GM23338 (cell line): ENCODE results near the gene GRIN1. TPM values are rescaled to one million over a fixed set of nuclear protein-coding genes. Genes with fewer than 3 reads are reported as not detected.

Source experiments
- ATAC-seq: fragments of 200-7000 bp; cut with Tn5 transposase; 3 replicates; pipeline ENCODE4 v1.9.1; 2020
- DNase-seq: peaks from one replicate; pipeline ENCODE4 v3.0.0-alpha.2; 2015; ENCODE audit warnings: low spot score
- H2AFZ ChIP-seq: fragments of 200-600 bp; sonication (generic); 2 replicates; pipeline ENCODE4 v1.8.0; 2016; ENCODE audit warnings: antibody characterized with exemption, mild to moderate bottlenecking, moderate library complexity
- H3F3A ChIP-seq: fragments of 200-600 bp; sonication (generic); replicated peaks from 2 replicates; pipeline ENCODE4 v1.8.0; 2017; ENCODE audit warnings: antibody characterized with exemption, mixed run types, low read depth
- H3K27ac ChIP-seq: fragments of 200-600 bp; sonication (generic); 2 replicates; pipeline ENCODE4 v1.6.1; 2016; ENCODE audit warnings: low read depth
- H3K27me3 ChIP-seq: fragments of 200-600 bp; sonication (generic); 2 replicates; pipeline ENCODE4 v1.8.0; 2016; ENCODE audit warnings: mild to moderate bottlenecking, mixed run types, moderate library complexity; ENCODE audit not compliant: insufficient read depth
- H3K36me3 ChIP-seq: fragments of 200-600 bp; sonication (generic); 2 replicates; pipeline ENCODE4 v1.8.0; 2016; ENCODE audit warnings: mild to moderate bottlenecking; ENCODE audit not compliant: insufficient read depth
- H3K4me1 ChIP-seq: fragments of 200-600 bp; sonication (generic); 2 replicates; pipeline ENCODE4 v1.8.0; 2016; ENCODE audit warnings: mild to moderate bottlenecking, moderate library complexity; ENCODE audit not compliant: insufficient read depth
- H3K4me2 ChIP-seq: fragments of 200-600 bp; sonication (generic); 2 replicates; pipeline ENCODE4 v1.7.1; 2017; ENCODE audit warnings: mixed run types
- H3K4me3 ChIP-seq: fragments of 200-600 bp; sonication (generic); 2 replicates; pipeline ENCODE4 v1.6.1; 2016; ENCODE audit warnings: mixed run types
- H3K79me2 ChIP-seq: fragments of 200-600 bp; sonication (generic); replicated peaks from 2 replicates; pipeline ENCODE4 v1.8.0; 2017; ENCODE audit warnings: mild to moderate bottlenecking; ENCODE audit not compliant: insufficient read depth
- H3K9me2 ChIP-seq: fragments of 200-600 bp; sonication (generic); 2 replicates; pipeline ENCODE4 v1.8.0; 2017; ENCODE audit not compliant: insufficient read depth
- H4K20me1 ChIP-seq: fragments of 200-600 bp; sonication (generic); replicated peaks from 2 replicates; pipeline ENCODE4 v1.8.0; 2017; ENCODE audit warnings: mild to moderate bottlenecking; ENCODE audit not compliant: insufficient read depth
- H3K27ac Mint-ChIP-seq: 2 replicates; pipeline ENCODE4 v1.8.0; 2020; ENCODE audit warnings: inconsistent platforms, mild to moderate bottlenecking, moderate library complexity, mixed read lengths
- H3K27me3 Mint-ChIP-seq: 3 replicates; pipeline ENCODE4 v1.8.0; 2022; ENCODE audit warnings: low read depth, mild to moderate bottlenecking, moderate library complexity, mixed read lengths, inconsistent platforms; ENCODE audit not compliant: insufficient read depth, poor library complexity
- H3K36me3 Mint-ChIP-seq: 3 replicates; pipeline ENCODE4 v1.8.0; 2021; ENCODE audit warnings: low read depth, mild to moderate bottlenecking, inconsistent platforms, moderate library complexity, mixed read lengths
- H3K4me1 Mint-ChIP-seq: 3 replicates; pipeline ENCODE4 v1.8.0; 2020; ENCODE audit warnings: mild to moderate bottlenecking, inconsistent platforms, mixed read lengths
- H3K4me3 Mint-ChIP-seq: 3 replicates; pipeline ENCODE4 v1.8.0; 2021; ENCODE audit warnings: moderate library complexity, mild to moderate bottlenecking, inconsistent platforms, mixed read lengths
- H3K9me3 Mint-ChIP-seq: 3 replicates; pipeline ENCODE4 v1.8.0; 2020; ENCODE audit warnings: moderate library complexity, mild to moderate bottlenecking, inconsistent platforms, mixed read lengths
- EZH2 ChIP-seq: fragments of 200-600 bp; sonication (generic); IDR thresholded peaks from one replicate; pipeline ENCODE4 v1.8.0; 2017; ENCODE audit warnings: antibody characterized with exemption, mild to moderate bottlenecking, low read depth; ENCODE audit not compliant: unreplicated experiment
- JUNB ChIP-seq: IDR thresholded peaks from one replicate; pipeline ENCODE4 v1.6.1; 2016; ENCODE audit warnings: antibody characterized with exemption; ENCODE audit not compliant: unreplicated experiment
- STAT1 ChIP-seq: IDR thresholded peaks from one replicate; pipeline ENCODE4 v1.6.1; 2016; ENCODE audit warnings: antibody characterized with exemption; ENCODE audit not compliant: unreplicated experiment
- ZNF331 ChIP-seq: fragments of 250-450 bp; sonication (Bioruptor Pico); IDR thresholded peaks from 2 replicates; pipeline ENCODE4 v1.5.0; 2020; ENCODE audit warnings: low read depth, mild to moderate bottlenecking, moderate library complexity
- ZNF462 ChIP-seq: fragments of 250-450 bp; sonication (Bioruptor Pico); IDR thresholded peaks from 2 replicates; pipeline ENCODE4 v1.5.0; 2020; ENCODE audit warnings: mild to moderate bottlenecking, moderate library complexity
- polyA plus RNA-seq: library from polyadenylated mRNA; unstranded; fragments of >200 nt; fragmentation: Nextera tagmentation; extraction: Ambion mirVana; gene quantifications from 2 replicates; pipeline ENCODE4 v1.2.1, GENCODE V29; 2016
- total RNA-seq: library from RNA; depleted of rRNA; stranded (reverse); fragments of >200 nt; shearing (Covaris generic); gene quantifications from 2 replicates; pipeline ENCODE4 v1.2.3, GENCODE V29; 2014
- TF ChIP-seq, protein P1 (sequence below): IDR thresholded peaks from one replicate; pipeline ENCODE4 v1.6.1; 2018; ENCODE audit warnings: antibody characterized with exemption; ENCODE audit not compliant: unreplicated experiment

The GRIN1 gene
- total and polyA plus RNA-seq, 2 experiments from 2014 or later, result 2.7 to 5.5 TPM

- Histone ChIP-seq H3K9me2 (no peaks in the 10 kb centered on the region), H3K27me3 (peaks cover 19% of the 10 kb centered on the region), H3K79me2 (no peaks in the 10 kb centered on the region), H4K20me1 (no peaks in the 10 kb centered on the region), H3K4me1 (no peaks in the 10 kb centered on the region), H3F3A (peaks cover 7% of the 10 kb centered on the region; the same call in 1 of the 2 replicates), H3K4me2 (no peak overlapping the region), H3K36me3 (no peaks in the 10 kb centered on the region), H3K27ac (no peak overlapping the region), H2AFZ (no peak overlapping the region), H3K4me3 (no peak overlapping the region)
- ATAC-seq (peak; percentile 44), DNase-seq (peak; percentile 55)
- no peaks in the 10 kb centered on the region for H3K9me3 Mint-ChIP-seq
- peaks cover 4% of the 10 kb centered on the region; the same call in 1 of the 3 replicates for H3K36me3 Mint-ChIP-seq
- H3K27ac Mint-ChIP-seq, result no peak overlapping the region
- peaks cover 22% of the 10 kb centered on the region for H3K27me3 Mint-ChIP-seq
- H3K4me3 Mint-ChIP-seq, result no peak overlapping the region
- TF ChIP-seq EZH2, result no peak
- TF ChIP-seq, protein P1, sequence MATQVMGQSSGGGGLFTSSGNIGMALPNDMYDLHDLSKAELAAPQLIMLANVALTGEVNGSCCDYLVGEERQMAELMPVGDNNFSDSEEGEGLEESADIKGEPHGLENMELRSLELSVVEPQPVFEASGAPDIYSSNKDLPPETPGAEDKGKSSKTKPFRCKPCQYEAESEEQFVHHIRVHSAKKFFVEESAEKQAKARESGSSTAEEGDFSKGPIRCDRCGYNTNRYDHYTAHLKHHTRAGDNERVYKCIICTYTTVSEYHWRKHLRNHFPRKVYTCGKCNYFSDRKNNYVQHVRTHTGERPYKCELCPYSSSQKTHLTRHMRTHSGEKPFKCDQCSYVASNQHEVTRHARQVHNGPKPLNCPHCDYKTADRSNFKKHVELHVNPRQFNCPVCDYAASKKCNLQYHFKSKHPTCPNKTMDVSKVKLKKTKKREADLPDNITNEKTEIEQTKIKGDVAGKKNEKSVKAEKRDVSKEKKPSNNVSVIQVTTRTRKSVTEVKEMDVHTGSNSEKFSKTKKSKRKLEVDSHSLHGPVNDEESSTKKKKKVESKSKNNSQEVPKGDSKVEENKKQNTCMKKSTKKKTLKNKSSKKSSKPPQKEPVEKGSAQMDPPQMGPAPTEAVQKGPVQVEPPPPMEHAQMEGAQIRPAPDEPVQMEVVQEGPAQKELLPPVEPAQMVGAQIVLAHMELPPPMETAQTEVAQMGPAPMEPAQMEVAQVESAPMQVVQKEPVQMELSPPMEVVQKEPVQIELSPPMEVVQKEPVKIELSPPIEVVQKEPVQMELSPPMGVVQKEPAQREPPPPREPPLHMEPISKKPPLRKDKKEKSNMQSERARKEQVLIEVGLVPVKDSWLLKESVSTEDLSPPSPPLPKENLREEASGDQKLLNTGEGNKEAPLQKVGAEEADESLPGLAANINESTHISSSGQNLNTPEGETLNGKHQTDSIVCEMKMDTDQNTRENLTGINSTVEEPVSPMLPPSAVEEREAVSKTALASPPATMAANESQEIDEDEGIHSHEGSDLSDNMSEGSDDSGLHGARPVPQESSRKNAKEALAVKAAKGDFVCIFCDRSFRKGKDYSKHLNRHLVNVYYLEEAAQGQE, result no peak
- TF ChIP-seq ZNF331 (CRISPR knock-in tag), result no peak
- no peak for TF ChIP-seq ZNF462 (CRISPR knock-in tag)
- TF ChIP-seq JUNB, result no peak
- no peak for TF ChIP-seq STAT1
- peaks cover 5% of the 10 kb centered on the region for H3K4me1 Mint-ChIP-seq
These were observed 35.9 kb downstream of the GRIN1 start for GRCh38 chr9:137174722-137175293.
